Measurements from ENCODE around the gene SMYD3. TPM values are rescaled to one million over a fixed set of nuclear protein-coding genes. Genes with fewer than 3 reads are reported as not detected.

SMYD3 gene
- total RNA-seq, 3 donors from 2014 or later = 16.8 to 28.8 (median 19.5) TPM

- no peak for TF ChIP-seq POLR2AphosphoS5 (IDR thresholded peaks at IDR 0.05)
- no peak for TF ChIP-seq CTCF (IDR thresholded peaks at IDR 0.05)
- TF ChIP-seq POLR2A (IDR thresholded peaks at IDR 0.05) = no peak
- no peak overlapping the region for H3K27ac ChIP-seq
- no peaks in the 10 kb centered on the region for H3K27me3 ChIP-seq
- H3K4me1 ChIP-seq = no peaks in the 10 kb centered on the region
- intact Hi-C loops (cut with DNase I; ENCODE audit: low total_unique reads) = no loop called here
- no peak for DNase-seq (ENCODE audit: low spot score in 2 of 2)
- no peaks in the 10 kb centered on the region for H3K36me3 ChIP-seq
- H3K4me3 ChIP-seq = no peak overlapping the region
- no peaks in the 10 kb centered on the region for H3K9me3 ChIP-seq
Measured at GRCh38 chr1:246104927-246105326, 402.2 kb downstream of the SMYD3 start.

GRCh38 chr1:246099570-246099969 lies 407.5 kb downstream of the SMYD3 start:
- no peaks in the 10 kb centered on the region for H3K36me3 ChIP-seq
- DNase-seq (ENCODE audit: low spot score in 2 of 2) = no peak
- no peaks in the 10 kb centered on the region for H3K27me3 ChIP-seq
- H3K27ac ChIP-seq = no peak overlapping the region
- no peaks in the 10 kb centered on the region for H3K9me3 ChIP-seq
- intact Hi-C loops (cut with DNase I; ENCODE audit: low total_unique reads) = no loop called here
- H3K4me3 ChIP-seq = no peak overlapping the region
- H3K4me1 ChIP-seq = no peaks in the 10 kb centered on the region
- TF ChIP-seq CTCF (IDR thresholded peaks at IDR 0.05) = no peak
- TF ChIP-seq POLR2AphosphoS5 (IDR thresholded peaks at IDR 0.05) = no peak
- TF ChIP-seq POLR2A (IDR thresholded peaks at IDR 0.05) = no peak

GRCh38 chr1:246096356-246096755 lies 410.7 kb downstream of the SMYD3 start:
- Histone ChIP-seq H3K27me3 (no peaks in the 10 kb centered on the region), H3K9me3 (no peaks in the 10 kb centered on the region), H3K27ac (no peak overlapping the region), H3K4me3 (no peak overlapping the region), H3K4me1 (no peaks in the 10 kb centered on the region), H3K36me3 (no peaks in the 10 kb centered on the region)
- TF ChIP-seq CTCF (IDR thresholded peaks at IDR 0.05) = no peak
- no peak for TF ChIP-seq POLR2A (IDR thresholded peaks at IDR 0.05)
- no peak for TF ChIP-seq POLR2AphosphoS5 (IDR thresholded peaks at IDR 0.05)
- no peak for DNase-seq (ENCODE audit: low spot score in 2 of 2)
- intact Hi-C loops (cut with DNase I; ENCODE audit: low total_unique reads) = no loop called here

- H3K36me3 ChIP-seq = no peaks in the 10 kb centered on the region
- H3K4me1 ChIP-seq = no peaks in the 10 kb centered on the region
- DNase-seq (ENCODE audit: low spot score in 2 of 2) = no peak
- no peaks in the 10 kb centered on the region for H3K9me3 ChIP-seq
- intact Hi-C loops (cut with DNase I; ENCODE audit: low total_unique reads) = no loop called here
- no peak overlapping the region for H3K4me3 ChIP-seq
- TF ChIP-seq POLR2AphosphoS5 (IDR thresholded peaks at IDR 0.05) (no peak), POLR2A (IDR thresholded peaks at IDR 0.05) (no peak), CTCF (IDR thresholded peaks at IDR 0.05) (no peak)
- no peak overlapping the region for H3K27ac ChIP-seq
- no peaks in the 10 kb centered on the region for H3K27me3 ChIP-seq
Measured at GRCh38 chr1:246095443-246095842, 411.6 kb downstream of the SMYD3 start.

- Histone ChIP-seq H3K4me1 (no peaks in the 10 kb centered on the region), H3K27me3 (no peaks in the 10 kb centered on the region), H3K9me3 (no peaks in the 10 kb centered on the region), H3K36me3 (no peaks in the 10 kb centered on the region), H3K27ac (no peak overlapping the region), H3K4me3 (no peak overlapping the region)
- intact Hi-C loops (cut with DNase I; ENCODE audit: low total_unique reads) = loop anchor here (5.0 kb wide), 1 partner anchor 749 kb away; no protein-coding TSS in a partner anchor
- no peak for DNase-seq (ENCODE audit: low spot score in 2 of 2)
- TF ChIP-seq POLR2A (IDR thresholded peaks at IDR 0.05) (no peak), POLR2AphosphoS5 (IDR thresholded peaks at IDR 0.05) (no peak), CTCF (IDR thresholded peaks at IDR 0.05) (no peak)
Measured at GRCh38 chr1:246093230-246093629, 413.8 kb downstream of the SMYD3 start.
